Pons (tissue), 1 donor: ENCODE results near the gene DUSP7.

Source experiments
- DNase-seq: peaks from one replicate; pipeline ENCODE4 v3.0.0-alpha.2; 2016; ENCODE audit warnings: low spot score

The DUSP7 gene

GRCh38 chr3:52026041-52026440 lies 30.3 kb downstream of the DUSP7 start:
- no peak for DNase-seq

DNA sequence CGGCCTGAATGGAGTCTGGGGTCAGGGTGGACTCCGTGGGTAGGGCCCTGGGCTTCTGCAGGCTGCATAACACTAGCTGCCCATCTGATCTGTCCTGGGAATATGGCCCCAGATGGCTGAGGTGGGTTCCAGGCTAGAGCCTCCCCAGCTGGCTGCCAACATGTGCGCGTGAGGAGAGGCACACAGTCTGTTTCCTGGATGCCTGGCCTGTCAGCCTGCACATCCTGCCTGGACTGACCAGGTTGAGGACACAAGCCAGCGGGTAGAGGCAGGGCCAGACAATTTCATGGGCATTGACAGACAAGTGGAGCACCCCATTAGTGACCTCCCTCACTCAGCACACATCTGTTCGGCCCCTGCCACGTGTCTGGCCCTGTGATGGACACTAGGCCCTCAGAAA lies 30.9 kb downstream of the DUSP7 start:
- no peak for DNase-seq

DNA sequence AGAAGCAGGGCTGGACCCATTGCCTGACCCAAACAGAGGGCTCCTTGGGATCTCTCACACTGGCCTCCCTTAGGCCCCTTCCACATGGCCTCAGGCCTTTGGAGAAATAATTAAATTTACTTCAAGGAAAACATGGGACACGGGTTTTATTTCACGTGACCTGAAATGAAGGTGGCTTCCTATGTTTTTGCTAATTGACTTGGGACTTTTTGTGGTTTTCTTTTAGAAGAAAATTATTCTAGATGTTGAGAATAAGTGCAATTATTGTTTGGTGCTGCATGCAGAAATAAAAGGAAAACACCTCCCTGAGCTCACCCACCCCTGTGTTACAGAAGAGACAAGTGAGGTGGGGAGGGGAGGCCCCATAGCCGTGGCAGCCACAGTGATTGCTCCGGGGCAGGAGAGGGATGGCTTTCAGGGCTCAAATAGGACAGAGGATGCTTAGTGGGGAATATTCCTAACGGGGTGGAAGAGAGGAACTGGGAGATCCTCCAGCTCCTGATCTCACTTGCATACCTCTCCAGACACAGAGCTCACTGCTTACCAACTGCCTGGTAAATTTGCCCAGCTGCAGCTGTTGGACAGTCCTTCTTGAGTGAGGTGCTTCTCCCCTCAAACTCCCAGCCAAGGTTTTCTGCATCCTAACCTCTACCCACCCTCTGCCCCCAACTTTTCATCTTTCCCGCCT lies 31.5 kb downstream of the DUSP7 start:
- no peak for DNase-seq

GRCh38 chr3:52023860-52024764 lies 32.3 kb downstream of the DUSP7 start:
- no peak for DNase-seq

GRCh38 chr3:52023101-52023770 lies 33.1 kb downstream of the DUSP7 start:
- no peak for DNase-seq

GRCh38 chr3:52022323-52023100 lies 33.9 kb downstream of the DUSP7 start:
- DNase-seq = no peak

- DNase-seq = no peak
These were observed 34.7 kb downstream of the DUSP7 start for GRCh38 chr3:52021489-52022268.

DNA sequence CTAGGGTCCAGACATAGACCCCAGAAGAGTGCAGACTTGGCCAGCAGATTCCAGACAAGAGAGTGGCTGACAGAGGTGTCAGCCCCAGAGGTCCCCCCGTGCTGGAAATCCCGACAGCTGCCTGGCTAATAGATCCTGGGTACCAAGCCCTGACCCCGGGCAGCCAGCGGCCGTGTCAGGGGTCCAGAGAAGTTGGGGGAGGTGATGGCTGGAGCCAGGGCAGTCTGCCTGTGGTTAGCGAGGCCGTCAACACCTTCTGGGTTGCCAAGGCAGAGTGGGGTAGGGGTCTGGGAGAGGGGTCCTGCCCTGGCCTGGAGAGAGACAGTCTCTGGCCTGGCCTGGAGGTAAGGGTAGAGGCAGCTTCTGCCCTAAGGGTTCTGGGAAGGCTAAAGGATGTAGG lies 35.6 kb downstream of the DUSP7 start:
- DNase-seq = no peak

- DNase-seq = no peak
These were observed 36.9 kb downstream of the DUSP7 start for GRCh38 chr3:52019352-52020080.

GRCh38 chr3:52018319-52019000 lies 37.9 kb downstream of the DUSP7 start:
- no peak for DNase-seq

- no peak for DNase-seq
These were observed 38.8 kb downstream of the DUSP7 start for GRCh38 chr3:52017586-52017985.

GRCh38 chr3:52015438-52016228 lies 40.7 kb downstream of the DUSP7 start:
- DNase-seq = no peak

DNA sequence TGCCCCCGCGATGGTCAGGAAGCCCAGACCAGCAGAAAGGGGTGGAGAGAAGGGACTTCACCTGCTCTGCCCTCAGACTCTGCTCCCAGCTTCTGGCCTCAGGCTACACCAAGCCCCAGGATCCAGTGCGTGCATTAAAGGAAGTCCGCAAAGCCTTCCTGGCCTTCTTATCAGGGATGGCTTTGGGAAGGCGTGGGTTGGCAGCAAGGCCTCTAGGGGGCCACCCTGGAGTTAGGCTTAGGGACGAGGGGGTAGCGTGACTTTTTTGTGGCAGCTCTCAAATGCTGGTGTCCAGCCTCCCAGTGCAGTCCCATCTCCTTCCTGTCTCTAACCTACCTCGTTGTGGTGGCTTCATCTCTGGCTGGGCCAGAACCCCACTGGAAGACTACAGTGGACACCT lies 41.8 kb downstream of the DUSP7 start:
- no peak for DNase-seq

DNA sequence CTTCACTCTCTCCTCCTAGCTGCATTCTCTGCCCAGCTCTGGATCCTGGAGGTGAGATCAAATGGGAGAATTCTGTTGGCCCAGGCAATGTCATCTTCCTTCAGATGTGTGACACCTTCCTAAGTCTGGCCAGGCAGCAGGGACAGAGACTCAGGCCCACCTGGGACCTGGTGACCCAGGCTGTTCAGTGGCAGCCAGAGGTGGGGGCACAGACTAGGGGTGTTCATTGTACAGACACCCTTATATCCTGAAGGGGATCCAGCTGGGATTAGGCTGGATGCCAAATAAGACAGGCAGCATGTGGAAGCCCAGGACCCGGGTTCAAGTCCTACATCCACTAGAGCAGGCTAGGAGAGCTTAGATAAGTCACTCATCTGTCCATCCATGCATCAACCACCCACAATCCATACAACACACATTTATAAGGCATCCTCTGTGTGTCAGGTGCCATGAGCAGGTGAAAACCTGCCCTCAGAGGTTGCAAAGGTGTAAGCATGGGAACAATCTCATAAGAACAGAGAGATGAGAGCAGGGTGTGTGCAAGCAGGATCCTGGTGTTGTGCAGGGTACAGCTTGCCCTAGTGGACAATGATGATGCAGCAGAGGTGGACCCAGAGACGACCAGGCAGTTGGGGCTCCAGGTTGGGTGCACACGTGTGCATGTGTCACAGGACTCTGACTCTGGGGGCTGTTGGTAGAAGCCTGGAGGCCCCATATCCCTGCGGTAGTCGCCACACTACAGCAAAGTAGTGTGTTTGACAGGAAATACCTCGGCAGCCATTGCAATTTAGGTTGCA lies 42.4 kb downstream of the DUSP7 start:
- DNase-seq = no peak

GRCh38 chr3:52012699-52013098 lies 43.7 kb downstream of the DUSP7 start:
- DNase-seq = no peak

DNA sequence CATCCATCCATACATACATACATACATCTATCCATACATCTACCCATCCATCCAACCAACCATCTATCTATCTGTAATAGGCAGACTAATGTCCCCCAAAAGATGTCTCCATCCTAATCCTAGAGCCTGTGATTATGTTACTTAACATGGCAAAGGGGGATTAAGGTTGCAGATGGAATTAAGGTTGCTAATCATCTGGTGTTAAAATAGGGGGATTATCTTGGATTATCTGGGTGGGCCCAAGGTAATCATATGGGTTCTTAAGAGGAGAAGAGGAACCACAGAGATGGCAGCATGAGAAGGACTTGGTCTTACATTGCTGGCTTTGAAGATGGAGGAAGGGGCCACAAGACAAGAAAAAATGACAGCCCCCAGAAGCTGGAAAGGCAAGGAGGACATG lies 45.9 kb downstream of the DUSP7 start:
- DNase-seq = no peak

DNA sequence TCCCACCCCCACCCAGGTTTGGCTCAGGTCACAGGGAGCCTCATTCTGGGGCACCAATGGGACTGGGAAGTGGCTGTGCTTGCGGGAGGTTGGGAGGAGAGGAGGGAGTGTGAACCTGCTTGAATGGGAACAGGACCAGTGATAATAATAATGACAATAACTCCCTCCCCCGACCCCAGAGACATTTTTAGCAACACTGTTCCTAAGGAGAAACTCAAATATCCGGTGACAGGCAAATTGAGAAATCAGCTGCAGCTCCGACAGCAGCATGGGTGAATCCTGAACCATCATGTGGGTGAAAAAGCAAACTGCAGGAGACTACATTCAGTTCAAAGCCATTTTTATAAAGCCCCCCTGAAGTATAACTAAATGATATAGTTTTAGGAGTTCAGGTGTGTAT lies 49.1 kb downstream of the DUSP7 start:
- DNase-seq = no peak

DNA sequence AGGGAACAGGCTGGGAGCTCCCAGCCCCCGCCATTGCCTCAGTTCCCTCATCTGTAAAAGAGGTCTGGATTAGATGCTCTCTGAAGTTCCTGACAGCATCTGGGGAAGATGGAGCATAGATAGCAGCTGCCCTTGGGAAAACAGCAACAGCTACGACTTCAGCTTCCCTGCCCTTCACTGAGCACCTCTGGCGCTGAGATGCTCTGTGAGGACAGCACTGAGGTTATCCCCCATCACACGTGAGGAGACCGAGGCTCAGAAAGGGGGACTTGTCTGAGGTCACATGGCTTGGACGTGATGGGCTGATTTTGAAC lies 49.6 kb downstream of the DUSP7 start:
- DNase-seq = no peak
